OCI-LY1 (cell line): Measurements from ENCODE around the gene POLA2.

Experiments
- H2AFZ ChIP-seq: fragments of 200-600 bp; sonication (generic), shearing (Covaris generic); 2 replicates; pipeline ENCODE4 v1.6.0; 2014; ENCODE audit warnings: antibody characterized with exemption, mild to moderate bottlenecking, low read length
- H3F3A ChIP-seq: fragments of 200-600 bp; sonication (generic), shearing (Covaris generic); 2 replicates; pipeline ENCODE4 v1.6.0; 2014; ENCODE audit warnings: mild to moderate bottlenecking, antibody characterized with exemption, low read length, moderate library complexity; ENCODE audit not compliant: insufficient read depth
- H3K27ac ChIP-seq: fragments of 200-600 bp; sonication (generic); 2 replicates; pipeline ENCODE4 v1.5.1; 2014; ENCODE audit warnings: low read length, mixed run types, mild to moderate bottlenecking, low read depth; ENCODE audit not compliant: poor library complexity, severe bottlenecking
- H3K27me3 ChIP-seq: fragments of 200-600 bp; sonication (generic); 2 replicates; pipeline ENCODE4 v1.6.0; 2014; ENCODE audit warnings: antibody characterized with exemption, mild to moderate bottlenecking, low read length, moderate library complexity; ENCODE audit not compliant: insufficient read depth
- H3K36me3 ChIP-seq: fragments of 200-600 bp; sonication (generic); 2 replicates; pipeline ENCODE4 v1.6.1; 2014; ENCODE audit warnings: mild to moderate bottlenecking, antibody characterized with exemption, low read length, moderate library complexity, mixed read lengths; ENCODE audit not compliant: insufficient read depth
- H3K4me1 ChIP-seq: fragments of 200-600 bp; sonication (generic); 2 replicates; pipeline ENCODE4 v1.5.1; 2014; ENCODE audit warnings: mild to moderate bottlenecking, low read length, moderate library complexity; ENCODE audit not compliant: insufficient read depth, severe bottlenecking
- H3K4me2 ChIP-seq: fragments of 200-600 bp; sonication (generic), shearing (Covaris generic); 2 replicates; pipeline ENCODE4 v1.6.1; 2014; ENCODE audit warnings: low read length
- H3K4me3 ChIP-seq: fragments of 200-600 bp; sonication (generic); 2 replicates; pipeline ENCODE4 v1.5.1; 2014; ENCODE audit warnings: low read length, low read depth, mild to moderate bottlenecking, mixed read lengths; ENCODE audit not compliant: poor library complexity, severe bottlenecking
- H3K79me2 ChIP-seq: fragments of 200-600 bp; shearing (Covaris generic); 2 replicates; pipeline ENCODE4 v1.6.1; 2016; ENCODE audit warnings: mixed run types, low read length, mixed read lengths; ENCODE audit not compliant: insufficient read depth
- H3K9ac ChIP-seq: fragments of 200-600 bp; sonication (generic), shearing (Covaris generic); 2 replicates; pipeline ENCODE4 v1.6.1; 2014; ENCODE audit warnings: mild to moderate bottlenecking, low read length, mixed read lengths
- H3K9me2 ChIP-seq: fragments of 200-600 bp; sonication (generic), shearing (Covaris generic); 2 replicates; pipeline ENCODE4 v1.6.1; 2014; ENCODE audit warnings: low read depth, mild to moderate bottlenecking, low read length, mixed read lengths
- H3K9me3 ChIP-seq: fragments of 200-600 bp; shearing (Covaris generic); 2 replicates; pipeline ENCODE4 v1.6.1; 2014; ENCODE audit warnings: low read length, mixed read lengths
- H4K20me1 ChIP-seq: fragments of 200-600 bp; sonication (generic), shearing (Covaris generic); 2 replicates; pipeline ENCODE4 v1.6.0; 2016; ENCODE audit warnings: mild to moderate bottlenecking, low read length; ENCODE audit not compliant: insufficient read depth
- CTCF ChIP-seq: fragments of 200-600 bp; sonication (generic), shearing (Covaris generic); IDR thresholded peaks from 2 replicates; pipeline ENCODE4 v1.5.1; 2017; ENCODE audit warnings: mild to moderate bottlenecking, antibody characterized with exemption, low read length, moderate library complexity, mixed read lengths
- EZH2 ChIP-seq: fragments of 200-600 bp; sonication (generic), shearing (Covaris generic); IDR thresholded peaks from 2 replicates; pipeline ENCODE4 v1.8.0; 2017; ENCODE audit warnings: borderline replicate concordance, mixed run types, mild to moderate bottlenecking, antibody characterized with exemption, low read length, moderate library complexity, mixed read lengths

Gene POLA2

GRCh38 chr11:65338676-65339075, 76.9 kb downstream of the POLA2 start:
- Histone ChIP-seq H3F3A (no peaks in the 10 kb centered on the region), H3K9me2 (no peaks in the 10 kb centered on the region), H3K27ac (no peak overlapping the region), H3K4me3 (no peak overlapping the region), H3K4me2 (peak overlapping the region; percentile 32; the same call in 1 of the 2 replicates), H3K79me2 (peaks cover 41% of the 10 kb centered on the region), H3K9me3 (no peaks in the 10 kb centered on the region), H2AFZ (no peak overlapping the region), H3K4me1 (peaks cover 20% of the 10 kb centered on the region), H3K9ac (peak overlapping the region; percentile 23; the same call in 1 of the 2 replicates), H4K20me1 (peaks cover 3% of the 10 kb centered on the region; the same call in 1 of the 2 replicates), H3K36me3 (peaks cover 52% of the 10 kb centered on the region), H3K27me3 (no peaks in the 10 kb centered on the region)
- TF ChIP-seq EZH2 (no peak), CTCF (no peak)

GRCh38 chr11:65340226-65340625, 78.5 kb downstream of the POLA2 start:
- H3K36me3 ChIP-seq = peaks cover 67% of the 10 kb centered on the region
- no peak for TF ChIP-seq EZH2
- no peak for TF ChIP-seq CTCF
- peaks cover 28% of the 10 kb centered on the region for H3K79me2 ChIP-seq
- no peak overlapping the region for H2AFZ ChIP-seq
- H3K9me2 ChIP-seq = no peaks in the 10 kb centered on the region
- no peak overlapping the region for H3K27ac ChIP-seq
- H3K9ac ChIP-seq = no peak overlapping the region
- H3K4me3 ChIP-seq = no peak overlapping the region
- peaks cover 3% of the 10 kb centered on the region; the same call in 1 of the 2 replicates for H4K20me1 ChIP-seq
- H3F3A ChIP-seq = no peaks in the 10 kb centered on the region
- H3K4me2 ChIP-seq = no peak overlapping the region
- peaks cover 10% of the 10 kb centered on the region for H3K4me1 ChIP-seq
- H3K27me3 ChIP-seq = no peaks in the 10 kb centered on the region
- no peaks in the 10 kb centered on the region for H3K9me3 ChIP-seq

- peaks cover 76% of the 10 kb centered on the region for H3K36me3 ChIP-seq
- no peak overlapping the region for H2AFZ ChIP-seq
Measured at GRCh38 chr11:65341856-65342255, 80.1 kb downstream of the POLA2 start.

More at GRCh38 chr11:65341856-65342255, 80.1 kb downstream of the POLA2 start:
- no peaks in the 10 kb centered on the region for H3K27me3 ChIP-seq
- peaks cover 3% of the 10 kb centered on the region; the same call in 1 of the 2 replicates for H4K20me1 ChIP-seq
- H3K79me2 ChIP-seq = peaks cover 16% of the 10 kb centered on the region
- H3K9me2 ChIP-seq = no peaks in the 10 kb centered on the region
- peaks cover 7% of the 10 kb centered on the region for H3K4me1 ChIP-seq
- H3K27ac ChIP-seq = no peak overlapping the region
- no peak overlapping the region for H3K4me3 ChIP-seq
- no peak overlapping the region for H3K4me2 ChIP-seq
- TF ChIP-seq EZH2 (no peak), CTCF (no peak)
- H3K9me3 ChIP-seq = no peaks in the 10 kb centered on the region
- no peak overlapping the region for H3K9ac ChIP-seq
- no peaks in the 10 kb centered on the region for H3F3A ChIP-seq
